Smooth muscle cell (in vitro differentiated cells): ENCODE results near the gene MMP7. TPM values are rescaled to one million over a fixed set of nuclear protein-coding genes. Genes with fewer than 3 reads are reported as not detected.

Source experiments
- DNase-seq: peaks from one replicate; lab custom pipeline; 2025; ENCODE audit not compliant: unreplicated experiment; lab: John Stamatoyannopoulos, UW
- H2AFZ ChIP-seq: fragments of 200-600 bp; sonication (generic); 2 replicates; pipeline ENCODE4 v1.6.0; 2016; ENCODE audit warnings: antibody characterized with exemption, low read depth, mild to moderate bottlenecking
- H3F3A ChIP-seq: fragments of 200-600 bp; sonication (generic); 2 replicates; pipeline ENCODE4 v1.6.0; 2017; ENCODE audit warnings: antibody characterized with exemption, low read depth
- H3K27ac ChIP-seq: fragments of 200-600 bp; sonication (generic); 2 replicates; pipeline ENCODE4 v1.5.1; 2016; ENCODE audit warnings: low read depth, mild to moderate bottlenecking
- H3K27me3 ChIP-seq: fragments of 200-600 bp; sonication (generic); 2 replicates; pipeline ENCODE4 v1.6.1; 2016; ENCODE audit warnings: low read depth, mild to moderate bottlenecking
- H3K36me3 ChIP-seq: fragments of 200-600 bp; sonication (generic); 2 replicates; pipeline ENCODE4 v1.5.1; 2016; ENCODE audit warnings: low read depth
- H3K4me1 ChIP-seq: fragments of 200-600 bp; sonication (generic); 2 replicates; pipeline ENCODE4 v1.5.1; 2016; ENCODE audit warnings: low read depth
- H3K4me2 ChIP-seq: fragments of 200-600 bp; sonication (generic); 2 replicates; pipeline ENCODE4 v1.6.0; 2016; ENCODE audit warnings: mild to moderate bottlenecking
- H3K4me3 ChIP-seq: fragments of 200-600 bp; sonication (generic); 2 replicates; pipeline ENCODE4 v1.5.1; 2016; ENCODE audit warnings: mild to moderate bottlenecking
- H3K79me2 ChIP-seq: fragments of 200-600 bp; sonication (generic); 2 replicates; pipeline ENCODE4 v1.6.0; 2016; ENCODE audit warnings: low read depth, mild to moderate bottlenecking
- H3K9ac ChIP-seq: fragments of 200-600 bp; sonication (generic); 2 replicates; pipeline ENCODE4 v1.6.0; 2016; ENCODE audit warnings: low read depth
- H3K9me3 ChIP-seq: fragments of 200-600 bp; sonication (generic); replicated peaks from 2 replicates; pipeline ENCODE4 v1.5.1; 2016; ENCODE audit warnings: low read depth
- H4K20me1 ChIP-seq: fragments of 200-600 bp; sonication (generic); 2 replicates; pipeline ENCODE4 v1.6.0; 2016; ENCODE audit warnings: low read depth
- CTCF ChIP-seq: fragments of 200-600 bp; sonication (generic); IDR thresholded peaks from 2 replicates; pipeline ENCODE4 v1.5.1; 2017; ENCODE audit warnings: borderline replicate concordance, mild to moderate bottlenecking, antibody characterized with exemption; ENCODE audit not compliant: insufficient read depth, poor library complexity, severe bottlenecking
- WGBS: methylation state at CpG from one replicate; pipeline ENCODE4 v1.1.7; 2016; ENCODE audit warnings: low lambda C conversion rate; 5-methylcytosine and 5-hydroxymethylcytosine counted together
- polyA plus RNA-seq: library from polyadenylated mRNA; unstranded; fragments of >200 nt; fragmentation: Nextera tagmentation; extraction: Ambion mirVana; gene quantifications from 2 replicates; pipeline ENCODE4 v1.2.1, GENCODE V29; 2016
- total RNA-seq: library from RNA; depleted of rRNA; stranded (reverse); fragments of >200 nt; gene quantifications from 2 replicates; pipeline ENCODE4 v1.2.3, GENCODE V29; 2014

The MMP7 gene
- total and polyA plus RNA-seq, 2 experiments from 2014 or later = 8.0 to 16.4 TPM

GRCh38 chr11:102566112-102566511 is 35.6 kb upstream of the MMP7 start:
- H3K9ac ChIP-seq = no peak overlapping the region
- no peak for TF ChIP-seq CTCF
- H3K4me3 ChIP-seq = no peak overlapping the region
- H3F3A ChIP-seq = peaks cover 3% of the 10 kb centered on the region
- no peaks in the 10 kb centered on the region for H3K27me3 ChIP-seq
- no peaks in the 10 kb centered on the region for H3K9me3 ChIP-seq
- no peak overlapping the region for H3K4me2 ChIP-seq
- no peaks in the 10 kb centered on the region for H3K79me2 ChIP-seq
- no peaks in the 10 kb centered on the region for H3K36me3 ChIP-seq
- no peak for DNase-seq
- no peak overlapping the region for H3K27ac ChIP-seq
- WGBS = 76% methylated on average over 1 of the region's 1 CpG
- no peaks in the 10 kb centered on the region for H3K4me1 ChIP-seq
- no peak overlapping the region for H2AFZ ChIP-seq
- no peaks in the 10 kb centered on the region for H4K20me1 ChIP-seq

- no peaks in the 10 kb centered on the region for H3K79me2 ChIP-seq
These were observed 33.6 kb upstream of the MMP7 start for GRCh38 chr11:102564110-102564509.

GRCh38 chr11:102561636-102562035 is 31.1 kb upstream of the MMP7 start:
- Histone ChIP-seq H3K9me3 (no peaks in the 10 kb centered on the region), H2AFZ (no peak overlapping the region), H3K79me2 (no peaks in the 10 kb centered on the region), H3K9ac (no peak overlapping the region), H3K27ac (no peak overlapping the region), H3K4me1 (no peaks in the 10 kb centered on the region), H3K4me3 (no peak overlapping the region), H3K4me2 (peak overlapping the region; percentile 81), H4K20me1 (no peaks in the 10 kb centered on the region), H3F3A (peaks cover 3% of the 10 kb centered on the region), H3K27me3 (no peaks in the 10 kb centered on the region), H3K36me3 (no peaks in the 10 kb centered on the region)
- no peak for TF ChIP-seq CTCF
- DNase-seq = no peak

More at GRCh38 chr11:102564110-102564509, 33.6 kb upstream of the MMP7 start:
- Histone ChIP-seq H3K27ac (peak overlapping the region; percentile 76), H3K9ac (peak overlapping the region; percentile 25), H2AFZ (no peak overlapping the region), H4K20me1 (no peaks in the 10 kb centered on the region), H3K4me3 (no peak overlapping the region), H3K4me2 (no peak overlapping the region), H3F3A (peaks cover 3% of the 10 kb centered on the region), H3K27me3 (no peaks in the 10 kb centered on the region), H3K4me1 (no peaks in the 10 kb centered on the region), H3K9me3 (no peaks in the 10 kb centered on the region), H3K36me3 (no peaks in the 10 kb centered on the region)
- TF ChIP-seq CTCF = no peak
- WGBS = 47% methylated on average over 2 of the region's 2 CpGs
- no peak for DNase-seq

- H3K9ac ChIP-seq = no peak overlapping the region
- H3K9me3 ChIP-seq = no peaks in the 10 kb centered on the region
- H3K27me3 ChIP-seq = no peaks in the 10 kb centered on the region
- no peak for TF ChIP-seq CTCF
- H3K36me3 ChIP-seq = no peaks in the 10 kb centered on the region
- peak overlapping the region; percentile 81 for H3K4me2 ChIP-seq
- H3K4me3 ChIP-seq = peak overlapping the region; percentile 30
- no peaks in the 10 kb centered on the region for H3K4me1 ChIP-seq
- H3F3A ChIP-seq = peaks cover 3% of the 10 kb centered on the region
- peak overlapping the region; percentile 57 for H3K27ac ChIP-seq
- no peaks in the 10 kb centered on the region for H4K20me1 ChIP-seq
- H2AFZ ChIP-seq = peak overlapping the region; percentile 61
- no peak for DNase-seq
- WGBS = 26% methylated on average over 6 of the region's 6 CpGs
- no peaks in the 10 kb centered on the region for H3K79me2 ChIP-seq
These were observed 30.0 kb upstream of the MMP7 start for GRCh38 chr11:102560555-102561011.
